Smooth muscle cell (in vitro differentiated cells): ENCODE results near the gene RPS6KA3. TPM values are rescaled to one million over a fixed set of nuclear protein-coding genes. Genes with fewer than 3 reads are reported as not detected.

Experiments
- DNase-seq: peaks from one replicate; lab custom pipeline; 2025; ENCODE audit not compliant: unreplicated experiment; lab: John Stamatoyannopoulos, UW
- H2AFZ ChIP-seq: fragments of 200-600 bp; sonication (generic); 2 replicates; pipeline ENCODE4 v1.6.0; 2016; ENCODE audit warnings: antibody characterized with exemption, low read depth, mild to moderate bottlenecking
- H3F3A ChIP-seq: fragments of 200-600 bp; sonication (generic); 2 replicates; pipeline ENCODE4 v1.6.0; 2017; ENCODE audit warnings: antibody characterized with exemption, low read depth
- H3K27ac ChIP-seq: fragments of 200-600 bp; sonication (generic); 2 replicates; pipeline ENCODE4 v1.5.1; 2016; ENCODE audit warnings: low read depth, mild to moderate bottlenecking
- H3K27me3 ChIP-seq: fragments of 200-600 bp; sonication (generic); 2 replicates; pipeline ENCODE4 v1.6.1; 2016; ENCODE audit warnings: low read depth, mild to moderate bottlenecking
- H3K36me3 ChIP-seq: fragments of 200-600 bp; sonication (generic); 2 replicates; pipeline ENCODE4 v1.5.1; 2016; ENCODE audit warnings: low read depth
- H3K4me1 ChIP-seq: fragments of 200-600 bp; sonication (generic); 2 replicates; pipeline ENCODE4 v1.5.1; 2016; ENCODE audit warnings: low read depth
- H3K4me2 ChIP-seq: fragments of 200-600 bp; sonication (generic); 2 replicates; pipeline ENCODE4 v1.6.0; 2016; ENCODE audit warnings: mild to moderate bottlenecking
- H3K4me3 ChIP-seq: fragments of 200-600 bp; sonication (generic); 2 replicates; pipeline ENCODE4 v1.5.1; 2016; ENCODE audit warnings: mild to moderate bottlenecking
- H3K79me2 ChIP-seq: fragments of 200-600 bp; sonication (generic); 2 replicates; pipeline ENCODE4 v1.6.0; 2016; ENCODE audit warnings: low read depth, mild to moderate bottlenecking
- H3K9ac ChIP-seq: fragments of 200-600 bp; sonication (generic); 2 replicates; pipeline ENCODE4 v1.6.0; 2016; ENCODE audit warnings: low read depth
- H3K9me3 ChIP-seq: fragments of 200-600 bp; sonication (generic); replicated peaks from 2 replicates; pipeline ENCODE4 v1.5.1; 2016; ENCODE audit warnings: low read depth
- H4K20me1 ChIP-seq: fragments of 200-600 bp; sonication (generic); 2 replicates; pipeline ENCODE4 v1.6.0; 2016; ENCODE audit warnings: low read depth
- CTCF ChIP-seq: fragments of 200-600 bp; sonication (generic); IDR thresholded peaks from 2 replicates; pipeline ENCODE4 v1.5.1; 2017; ENCODE audit warnings: borderline replicate concordance, mild to moderate bottlenecking, antibody characterized with exemption; ENCODE audit not compliant: insufficient read depth, poor library complexity, severe bottlenecking
- WGBS: methylation state at CpG from one replicate; pipeline ENCODE4 v1.1.7; 2016; ENCODE audit warnings: low lambda C conversion rate; 5-methylcytosine and 5-hydroxymethylcytosine counted together
- polyA plus RNA-seq: library from polyadenylated mRNA; unstranded; fragments of >200 nt; fragmentation: Nextera tagmentation; extraction: Ambion mirVana; gene quantifications from 2 replicates; pipeline ENCODE4 v1.2.1, GENCODE V29; 2016
- total RNA-seq: library from RNA; depleted of rRNA; stranded (reverse); fragments of >200 nt; gene quantifications from 2 replicates; pipeline ENCODE4 v1.2.3, GENCODE V29; 2014

The RPS6KA3 gene
- total and polyA plus RNA-seq, 2 experiments from 2014 or later = 15.4 to 37.2 TPM

DNA sequence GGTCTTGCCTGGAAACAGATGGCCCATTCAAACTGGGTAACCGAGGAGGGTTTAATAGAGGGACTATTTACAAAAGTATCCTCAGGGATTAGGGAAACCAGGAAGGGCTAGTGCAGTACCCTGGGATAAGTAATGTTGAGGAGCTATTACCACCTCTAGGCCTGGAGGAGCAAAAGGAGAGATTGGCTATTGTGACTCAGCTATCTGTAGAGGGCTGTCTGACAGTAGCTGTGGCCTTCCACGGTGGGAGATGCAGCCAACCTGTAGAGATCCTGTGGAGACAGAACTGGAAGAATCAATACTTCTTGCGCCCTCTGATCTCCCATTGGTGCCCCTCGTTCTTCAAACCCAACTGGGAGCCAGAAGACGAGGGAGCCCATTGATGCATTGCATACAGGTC is 34.1 kb upstream of the RPS6KA3 start:
- H3K36me3 ChIP-seq = no peaks in the 10 kb centered on the region
- no peaks in the 10 kb centered on the region for H4K20me1 ChIP-seq
- no peak overlapping the region for H3K4me3 ChIP-seq
- no peaks in the 10 kb centered on the region for H3K79me2 ChIP-seq
- no peak for TF ChIP-seq CTCF
- no peak overlapping the region for H3K4me2 ChIP-seq
- no peak overlapping the region for H3K27ac ChIP-seq
- no peak for DNase-seq
- no peaks in the 10 kb centered on the region for H3K4me1 ChIP-seq
- H2AFZ ChIP-seq = no peak overlapping the region
- H3K9ac ChIP-seq = no peak overlapping the region
- H3K9me3 ChIP-seq = no peaks in the 10 kb centered on the region
- no peaks in the 10 kb centered on the region for H3K27me3 ChIP-seq
- H3F3A ChIP-seq = no peaks in the 10 kb centered on the region
- WGBS = 80% methylated on average over 5 of the region's 5 CpGs

DNA sequence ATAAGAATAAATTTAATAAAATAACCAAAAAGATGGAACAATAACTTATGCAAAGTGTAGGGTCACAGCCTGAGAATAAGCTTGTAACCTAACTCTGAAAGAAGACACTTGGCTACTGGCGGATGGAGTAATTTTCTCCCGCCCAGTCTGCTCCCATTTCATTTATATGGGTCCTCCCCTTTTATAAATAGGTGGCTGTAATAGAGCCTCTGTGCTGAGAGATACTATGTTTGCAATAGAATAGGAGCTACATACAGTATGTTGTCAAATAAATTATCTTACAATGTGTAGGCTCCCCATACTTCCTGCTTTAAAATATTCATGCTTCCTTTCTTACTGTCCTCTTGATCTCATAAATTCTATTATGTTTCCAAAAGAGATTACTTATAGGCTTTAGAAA is 28.2 kb upstream of the RPS6KA3 start:
- no peak for DNase-seq
- Histone ChIP-seq H3K79me2 (no peaks in the 10 kb centered on the region), H3K9me3 (no peaks in the 10 kb centered on the region), H3K27ac (no peak overlapping the region), H3K27me3 (no peaks in the 10 kb centered on the region), H3K9ac (no peak overlapping the region), H3K4me3 (no peak overlapping the region), H3K36me3 (no peaks in the 10 kb centered on the region), H3K4me1 (no peaks in the 10 kb centered on the region), H4K20me1 (no peaks in the 10 kb centered on the region), H3F3A (no peaks in the 10 kb centered on the region), H2AFZ (no peak overlapping the region), H3K4me2 (no peak overlapping the region)
- 77% methylated on average over 2 of the region's 2 CpGs for WGBS
- no peak for TF ChIP-seq CTCF

GRCh38 chrX:20294284-20294683 is 27.6 kb upstream of the RPS6KA3 start:
- Histone ChIP-seq H3K9me3 (no peaks in the 10 kb centered on the region), H3K27ac (no peak overlapping the region), H3K27me3 (no peaks in the 10 kb centered on the region), H2AFZ (no peak overlapping the region), H4K20me1 (no peaks in the 10 kb centered on the region), H3K9ac (no peak overlapping the region), H3K79me2 (no peaks in the 10 kb centered on the region), H3F3A (no peaks in the 10 kb centered on the region), H3K4me2 (no peak overlapping the region), H3K4me1 (no peaks in the 10 kb centered on the region), H3K36me3 (no peaks in the 10 kb centered on the region), H3K4me3 (no peak overlapping the region)
- no peak for TF ChIP-seq CTCF
- DNase-seq = no peak

- Histone ChIP-seq H3K27me3 (no peaks in the 10 kb centered on the region), H2AFZ (no peak overlapping the region), H3K36me3 (no peaks in the 10 kb centered on the region), H3K4me2 (no peak overlapping the region), H3K27ac (no peak overlapping the region), H3F3A (no peaks in the 10 kb centered on the region), H4K20me1 (no peaks in the 10 kb centered on the region), H3K4me3 (no peak overlapping the region), H3K9ac (no peak overlapping the region), H3K79me2 (no peaks in the 10 kb centered on the region), H3K4me1 (no peaks in the 10 kb centered on the region), H3K9me3 (no peaks in the 10 kb centered on the region)
- DNase-seq = no peak
- TF ChIP-seq CTCF = no peak
- 50% methylated on average over 2 of the region's 2 CpGs for WGBS
Observed at GRCh38 chrX:20285511-20285910, 18.8 kb upstream of the RPS6KA3 start.
